Bronchial smooth muscle cell (primary cell): ENCODE results near the gene PTGR2. TPM values are rescaled to one million over a fixed set of nuclear protein-coding genes. Genes with fewer than 3 reads are reported as not detected.

Experiments used
- total RNA-seq: library from RNA; depleted of rRNA; stranded (reverse); fragments of >200 nt; gene quantifications from 2 replicates; pipeline ENCODE4 v1.2.1, GENCODE V29; 2014

Gene PTGR2
- 5.7 and 5.9 TPM in 2 replicates for total RNA-seq

GRCh38 chr14:73851567-73852382, at the start of gene PTGR2:
PTGR2 (plus strand) TSS chr14:73851831; CDS start chr14:73858863, 7,032 bp downstream.

GRCh38 chr14:73886449-73887317, 35.1 kb downstream of the PTGR2 start, which contains the start of gene ZNF410:
ZNF410 (plus strand) TSS chr14:73886859; CDS start chr14:73892176, 5,317 bp downstream.

Other genes with a start within 250 kb of the PTGR2 start
- gene ACOT6, start 239.3 kb upstream of the PTGR2 start, total RNA-seq: not detected in 2 replicates
- 4.8 and 5.4 TPM in 2 replicates for gene DNAL1, start 206.8 kb upstream of the PTGR2 start, total RNA-seq
- gene PNMA1, start 137.4 kb upstream of the PTGR2 start, total RNA-seq: 9.2 and 13.7 TPM in 2 replicates
- 49.4 and 53.0 TPM in 2 replicates for gene ZNF410, start 35.0 kb downstream of the PTGR2 start, total RNA-seq
- 2.4 and 3.3 TPM in 2 replicates for gene FAM161B, start 98.3 kb downstream of the PTGR2 start, total RNA-seq
- gene COQ6, start 98.5 kb downstream of the PTGR2 start, total RNA-seq: 15.1 and 15.7 TPM in 2 replicates
- gene ENTPD5, start 167.5 kb downstream of the PTGR2 start, total RNA-seq: 5.2 and 6.5 TPM in 2 replicates
- gene BBOF1, start 167.5 kb downstream of the PTGR2 start, total RNA-seq: 4.6 and 6.9 TPM in 2 replicates
- gene ALDH6A1, start 232.6 kb downstream of the PTGR2 start, total RNA-seq: 35.3 and 36.5 TPM in 2 replicates
- gene LIN52, start 233.1 kb downstream of the PTGR2 start, total RNA-seq: 4.9 and 5.0 TPM in 2 replicates